Mesenchymal stem cell (in vitro differentiated cells and primary cell): Measurements from ENCODE around the gene KRTAP3-2. TPM values are rescaled to one million over a fixed set of nuclear protein-coding genes. Genes with fewer than 3 reads are reported as not detected.
A peak's percentile ranks its signal among the peaks of the same experiment; 100 is the strongest.
"Not testable (repeated sequence)": the region's sequence is repeated elsewhere in the genome, so short reads cannot be mapped to it uniquely, and the experiment has no call there.

Source experiments
- DNase-seq: peaks from one replicate; pipeline ENCODE4 v3.0.0-alpha.2; 2013
- H2AFZ ChIP-seq: one replicate; pipeline ENCODE4 v1.6.1; 2013; ENCODE audit warnings: low read depth, mild to moderate bottlenecking, control low read depth, inconsistent platforms, low read length, moderate library complexity
- H2AK5ac ChIP-seq: 2 replicates; pipeline ENCODE4 v1.6.1; 2013; ENCODE audit warnings: low read length, moderate library complexity, mild to moderate bottlenecking, inconsistent platforms; ENCODE audit not compliant: severe bottlenecking
- H2BK120ac ChIP-seq: one replicate; pipeline ENCODE4 v1.6.1; 2013; ENCODE audit warnings: low read depth, mild to moderate bottlenecking, inconsistent platforms, low read length, moderate library complexity
- H2BK12ac ChIP-seq, 2 experiments: one replicate each; pipeline ENCODE4 v1.6.1; 2013; ENCODE audit warnings: inconsistent platforms in 2 of 2, low read length in 2 of 2, mild to moderate bottlenecking in 2 of 2, moderate library complexity in 2 of 2, control low read depth in 1 of 2
- H2BK15ac ChIP-seq: one replicate; pipeline ENCODE4 v1.6.1; 2013; ENCODE audit warnings: mild to moderate bottlenecking, low read depth, inconsistent platforms; ENCODE audit not compliant: poor library complexity, severe bottlenecking
- H2BK5ac ChIP-seq: 2 replicates; pipeline ENCODE4 v1.6.1; 2013; ENCODE audit warnings: low read depth, mild to moderate bottlenecking, low read length, control low read depth, inconsistent platforms; ENCODE audit not compliant: poor library complexity, severe bottlenecking
- H3K14ac ChIP-seq, 2 experiments: one replicate each; pipeline ENCODE4 v1.6.1; 2013; ENCODE audit warnings: inconsistent platforms in 2 of 2, low read length in 2 of 2, control low read depth in 1 of 2, mild to moderate bottlenecking in 1 of 2, moderate library complexity in 1 of 2
- H3K18ac ChIP-seq, 2 experiments: one replicate each; pipeline ENCODE4 v1.6.1; 2013; ENCODE audit warnings: inconsistent platforms in 2 of 2, low read length in 2 of 2, control low read depth in 1 of 2, low read depth in 1 of 2, mild to moderate bottlenecking in 1 of 2
- H3K23ac ChIP-seq, 2 experiments: one replicate each; pipeline ENCODE4 v1.6.1; 2013; ENCODE audit warnings: inconsistent platforms in 2 of 2, low read length in 2 of 2, mild to moderate bottlenecking in 2 of 2, moderate library complexity in 2 of 2, control low read depth in 1 of 2
- H3K27ac ChIP-seq: 2 replicates; pipeline ENCODE4 v1.5.1; 2013; ENCODE audit warnings: mild to moderate bottlenecking, moderate library complexity, low read length, control low read depth, inconsistent platforms; ENCODE audit not compliant: poor library complexity, severe bottlenecking
- H3K27me3 ChIP-seq, 2 experiments: 2 replicates each; pipeline versions ENCODE4 v1.6.1 to v1.7.0; 2013; ENCODE audit warnings: low read length in 2 of 2, mild to moderate bottlenecking in 2 of 2, moderate library complexity in 2 of 2, control low read depth in 1 of 2, inconsistent platforms in 1 of 2; ENCODE audit not compliant: control insufficient read depth in 1 of 2, insufficient read depth in 1 of 2
- H3K36me3 ChIP-seq, 2 experiments: 2 replicates each; pipeline versions ENCODE4 v1.6.1 to v1.7.0; 2013; ENCODE audit warnings: low read length in 2 of 2, control low read depth in 1 of 2, inconsistent platforms in 1 of 2, low read depth in 1 of 2, mild to moderate bottlenecking in 1 of 2; ENCODE audit not compliant: insufficient read depth in 2 of 2, control insufficient read depth in 1 of 2
- H3K4ac ChIP-seq, 2 experiments: one replicate each; pipeline ENCODE4 v1.6.1; 2013; ENCODE audit warnings: inconsistent platforms in 2 of 2, low read length in 2 of 2, mild to moderate bottlenecking in 2 of 2, moderate library complexity in 2 of 2, control low read depth in 1 of 2, low read depth in 1 of 2
- H3K4me1 ChIP-seq: 2 replicates; pipeline ENCODE4 v1.6.1; 2013; ENCODE audit warnings: low read depth, low read length, control low read depth; ENCODE audit not compliant: control insufficient read depth, insufficient read depth
- H3K4me2 ChIP-seq: 2 replicates; pipeline ENCODE4 v1.6.1; 2013; ENCODE audit warnings: low read length, mild to moderate bottlenecking, inconsistent platforms; ENCODE audit not compliant: poor library complexity, severe bottlenecking
- H3K4me3 ChIP-seq, 2 experiments: 2 replicates each; pipeline versions ENCODE4 v1.5.1 to v1.7.0; 2013; ENCODE audit warnings: low read length in 2 of 2, mild to moderate bottlenecking in 2 of 2, control low read depth in 1 of 2, low read depth in 1 of 2; ENCODE audit not compliant: insufficient read depth in 1 of 2
- H3K79me1 ChIP-seq: replicated peaks from 2 replicates; pipeline ENCODE4 v1.6.1; 2013; ENCODE audit warnings: mild to moderate bottlenecking, control low read depth, low read length, inconsistent platforms; ENCODE audit not compliant: poor library complexity, severe bottlenecking
- H3K9ac ChIP-seq: 2 replicates; pipeline ENCODE4 v1.7.0; 2013; ENCODE audit warnings: mild to moderate bottlenecking, low read length, moderate library complexity
- H3K9me3 ChIP-seq: 2 replicates; pipeline ENCODE4 v1.7.0; 2013; ENCODE audit warnings: mild to moderate bottlenecking, low read length; ENCODE audit not compliant: control insufficient read depth
- H4K8ac ChIP-seq: one replicate; pipeline ENCODE4 v1.6.1; 2013; ENCODE audit warnings: inconsistent platforms, mild to moderate bottlenecking, low read length, moderate library complexity
- H4K91ac ChIP-seq: one replicate; pipeline ENCODE4 v1.6.1; 2013; ENCODE audit warnings: mild to moderate bottlenecking, low read length, inconsistent platforms
- WGBS: methylation state at CpG from one replicate; pipeline ENCODE4 v1.1.7; 2013; ENCODE audit warnings: mixed read lengths; 5-methylcytosine and 5-hydroxymethylcytosine counted together
- polyA plus RNA-seq, 2 experiments: library from polyadenylated mRNA; stranded (reverse); fragments of 200-250 nt; gene quantifications; one replicate each; pipeline ENCODE4 v1.2.3, GENCODE V29; 2013

The KRTAP3-2 gene
- not detected for polyA plus RNA-seq (2013, experiment 1 of 2)
- not detected for polyA plus RNA-seq (2013, experiment 2 of 2)

GRCh38 chr17:40999563-40999962 lies at the start of gene KRTAP3-2:
TSS of gene KRTAP3-2 (minus strand) at chr17:40999906. CDS start at chr17:40999853, 53 bp downstream.
- H3K4me1 ChIP-seq, H3K23ac ChIP-seq, H3K79me1 ChIP-seq, H2BK12ac ChIP-seq, H3K4me3 ChIP-seq, H2AK5ac ChIP-seq, H3K4me2 ChIP-seq, H3K9ac ChIP-seq, H4K8ac ChIP-seq, H3K27me3 ChIP-seq, H3K27ac ChIP-seq, H3K36me3 ChIP-seq, H2BK15ac ChIP-seq, H2BK120ac ChIP-seq, H2AFZ ChIP-seq, H3K4ac ChIP-seq, H2BK5ac ChIP-seq, H4K91ac ChIP-seq, DNase-seq, H3K18ac ChIP-seq, H3K9me3 ChIP-seq: not testable (repeated sequence)
- peak within 1 kb of the TSS in 1 of 2 experiments; percentile 71 for H3K14ac ChIP-seq
- WGBS = 81% methylated on average over 3 of the region's 6 CpGs

- 20% methylated on average over 2 of the region's 2 CpGs for WGBS
These were observed 49.4 kb upstream of the KRTAP3-2 start for GRCh38 chr17:41049110-41049509.

GRCh38 chr17:41048441-41048840 lies 48.7 kb upstream of the KRTAP3-2 start:
- Histone ChIP-seq H2BK120ac (no peak overlapping the region), H4K91ac (no peak overlapping the region), H3K4me1 (peaks cover 8% of the 10 kb centered on the region), H3K4ac (no peak overlapping the region), H2BK5ac (no peak overlapping the region), H2BK15ac (no peak overlapping the region), H3K36me3 (no peaks in the 10 kb centered on the region), H2AFZ (no peak overlapping the region), H2BK12ac (no peak overlapping the region), H3K23ac (no peak overlapping the region), H3K27me3 (no peaks in the 10 kb centered on the region), H3K79me1 (no peaks in the 10 kb centered on the region), H3K4me2 (no peak overlapping the region), H3K27ac (peak overlapping the region; percentile 57), H3K14ac (no peak overlapping the region), H3K4me3 (no peak overlapping the region), H3K18ac (no peak overlapping the region), H4K8ac (no peak overlapping the region), H3K9me3 (no peaks in the 10 kb centered on the region), H3K9ac (peak overlapping the region; percentile 7), H2AK5ac (peak overlapping the region; percentile 50)
- whole genome bisulfite sequencing = 54% methylated on average over 6 of the region's 7 CpGs
- peak; percentile 31 for DNase-seq

More at GRCh38 chr17:41049110-41049509, 49.4 kb upstream of the KRTAP3-2 start:
- peak; percentile 78 for DNase-seq
- Histone ChIP-seq H2BK5ac (no peak overlapping the region), H3K27me3 (no peaks in the 10 kb centered on the region), H2BK12ac (no peak overlapping the region), H3K4me3 (no peak overlapping the region), H3K4me1 (peaks cover 8% of the 10 kb centered on the region), H3K4me2 (peak overlapping the region; percentile 3), H2AFZ (no peak overlapping the region), H3K9ac (peak overlapping the region; percentile 7), H3K18ac (no peak overlapping the region), H3K4ac (no peak overlapping the region), H2BK120ac (no peak overlapping the region), H4K91ac (no peak overlapping the region), H3K14ac (no peak overlapping the region), H3K9me3 (no peaks in the 10 kb centered on the region), H3K27ac (peak overlapping the region; percentile 57), H3K23ac (no peak overlapping the region), H2BK15ac (no peak overlapping the region), H4K8ac (no peak overlapping the region), H2AK5ac (no peak overlapping the region), H3K79me1 (no peaks in the 10 kb centered on the region), H3K36me3 (no peaks in the 10 kb centered on the region)

GRCh38 chr17:41046735-41047465 lies 47.2 kb upstream of the KRTAP3-2 start, which contains the start of gene KRTAP2-1:
TSS of gene KRTAP2-1 (minus strand) at chr17:41047316. CDS start at chr17:41047267, 49 bp downstream.
- H3K4me3 ChIP-seq, H3K79me1 ChIP-seq, H3K18ac ChIP-seq, DNase-seq, H3K9ac ChIP-seq, H3K4me1 ChIP-seq, H4K91ac ChIP-seq, H3K4me2 ChIP-seq, H2AFZ ChIP-seq, H2BK12ac ChIP-seq, H3K9me3 ChIP-seq, H2AK5ac ChIP-seq, H2BK5ac ChIP-seq, H3K14ac ChIP-seq, H2BK15ac ChIP-seq, H3K23ac ChIP-seq, H3K36me3 ChIP-seq, H3K27me3 ChIP-seq, H3K4ac ChIP-seq, H4K8ac ChIP-seq, H2BK120ac ChIP-seq: not testable (repeated sequence)
- peak within 1 kb of the TSS; percentile 57 for H3K27ac ChIP-seq
- 93% methylated on average over 3 of the region's 33 CpGs for WGBS
